Esophagus squamous epithelium (tissue), 5 donors: ENCODE data around the gene INPP4B. TPM values are rescaled to one million over a fixed set of nuclear protein-coding genes. Genes with fewer than 3 reads are reported as not detected.

ENCODE experiments used
- DNase-seq: peaks from one replicate; lab custom pipeline; 2025; lab: John Stamatoyannopoulos, UW
- H3K27ac ChIP-seq, 4 donors: fragments of 200-600 bp; sonication (generic); one replicate each; pipeline ENCODE4 v1.5.1; 2016 to 2019; ENCODE audit warnings: mild to moderate bottlenecking in 1 of 4
- H3K27me3 ChIP-seq, 4 donors: fragments of 200-600 bp; sonication (generic); 1 replicate in 3 of 4; 2 replicates in 1 of 4; pipeline versions ENCODE4 v1.5.1 to v1.6.0; 2017 to 2021; ENCODE audit warnings: antibody characterized with exemption in 1 of 4
- H3K36me3 ChIP-seq, 3 donors: fragments of 200-600 bp; sonication (generic); one replicate each; pipeline ENCODE4 v1.5.1; 2016 to 2019
- H3K4me1 ChIP-seq, 3 donors: fragments of 200-600 bp; sonication (generic); one replicate each; pipeline ENCODE4 v1.5.1; 2017 to 2019
- H3K4me3 ChIP-seq, 4 donors: fragments of 200-600 bp; sonication (generic); 1 replicate in 3 of 4; 2 replicates in 1 of 4; pipeline ENCODE4 v1.5.1; 2016 to 2019; ENCODE audit warnings: mild to moderate bottlenecking in 2 of 4, moderate library complexity in 1 of 4
- H3K9me3 ChIP-seq, 3 donors: fragments of 200-600 bp; sonication (generic); one replicate each; pipeline ENCODE4 v1.5.1; 2016 to 2019
- POLR2A ChIP-seq, 4 donors: fragments of 450-650 bp; IDR thresholded peaks; one replicate each; pipeline ENCODE4 v1.6.1; 2017; ENCODE audit warnings: antibody characterized with exemption in 4 of 4, mild to moderate bottlenecking in 4 of 4, moderate library complexity in 3 of 4
- WGBS, 2 donors: methylation state at CpG; one replicate each; pipeline ENCODE4 v1.1.5; 2018; 5-methylcytosine and 5-hydroxymethylcytosine counted together
- intact Hi-C: fragments of 100-400 bp; cut with DNase I; formaldehyde crosslinking; loops from one replicate; pipeline ENCODE4 v1.15.0; 2022
- total RNA-seq, 4 donors: library from RNA; depleted of rRNA; stranded (reverse); fragments of >200 nt; gene quantifications; one replicate each; pipeline ENCODE4 v1.1.0, GENCODE V29; 2016
- TF ChIP-seq, protein P1 (sequence below), 6 experiments: fragments of 450-650 bp in 4 of 6; fragments of 200-600 bp in 2 of 6; sonication (generic) in 2 of 6; IDR thresholded peaks; one replicate each; pipeline ENCODE4 v1.5.1; 2016 to 2019; ENCODE audit warnings: antibody characterized with exemption in 6 of 6, mild to moderate bottlenecking in 4 of 6, moderate library complexity in 4 of 6
- donor health status: DM: yes; HTN: yes; CAD: no.

INPP4B gene
- total RNA-seq, 4 donors from 2014 or later = 14.3 to 49.7 (median 21.3) TPM

- H3K27ac ChIP-seq = no peak overlapping the region
- H3K4me1 ChIP-seq = no peaks in the 10 kb centered on the region
- 90 to 92% methylated on average over 2 of the region's 2 CpGs for WGBS, 2 donors
- H3K9me3 ChIP-seq = no peaks in the 10 kb centered on the region
- TF ChIP-seq, protein P1, sequence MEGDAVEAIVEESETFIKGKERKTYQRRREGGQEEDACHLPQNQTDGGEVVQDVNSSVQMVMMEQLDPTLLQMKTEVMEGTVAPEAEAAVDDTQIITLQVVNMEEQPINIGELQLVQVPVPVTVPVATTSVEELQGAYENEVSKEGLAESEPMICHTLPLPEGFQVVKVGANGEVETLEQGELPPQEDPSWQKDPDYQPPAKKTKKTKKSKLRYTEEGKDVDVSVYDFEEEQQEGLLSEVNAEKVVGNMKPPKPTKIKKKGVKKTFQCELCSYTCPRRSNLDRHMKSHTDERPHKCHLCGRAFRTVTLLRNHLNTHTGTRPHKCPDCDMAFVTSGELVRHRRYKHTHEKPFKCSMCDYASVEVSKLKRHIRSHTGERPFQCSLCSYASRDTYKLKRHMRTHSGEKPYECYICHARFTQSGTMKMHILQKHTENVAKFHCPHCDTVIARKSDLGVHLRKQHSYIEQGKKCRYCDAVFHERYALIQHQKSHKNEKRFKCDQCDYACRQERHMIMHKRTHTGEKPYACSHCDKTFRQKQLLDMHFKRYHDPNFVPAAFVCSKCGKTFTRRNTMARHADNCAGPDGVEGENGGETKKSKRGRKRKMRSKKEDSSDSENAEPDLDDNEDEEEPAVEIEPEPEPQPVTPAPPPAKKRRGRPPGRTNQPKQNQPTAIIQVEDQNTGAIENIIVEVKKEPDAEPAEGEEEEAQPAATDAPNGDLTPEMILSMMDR (IDR thresholded peaks at IDR 0.05) = no peak
- TF ChIP-seq POLR2A (IDR thresholded peaks at IDR 0.05) = no peak
- H3K27me3 ChIP-seq = no peaks in the 10 kb centered on the region
- no peak for DNase-seq
- H3K4me3 ChIP-seq = no peak overlapping the region
- intact Hi-C loops = no loop called here
- H3K36me3 ChIP-seq = no peaks in the 10 kb centered on the region
Observed at GRCh38 chr4:142065086-142065647, 780.9 kb downstream of the INPP4B start.

GRCh38 chr4:142064181-142064580 is 781.9 kb downstream of the INPP4B start:
- 80 to 88% methylated on average over 1 of the region's 1 CpG for WGBS, 2 donors

GRCh38 chr4:142045996-142046395 is 800.1 kb downstream of the INPP4B start:
- Histone ChIP-seq H3K9me3 (no peaks in the 10 kb centered on the region), H3K27ac (no peak overlapping the region), H3K36me3 (no peaks in the 10 kb centered on the region), H3K27me3 (no peaks in the 10 kb centered on the region), H3K4me1 (no peaks in the 10 kb centered on the region), H3K4me3 (no peak overlapping the region)
- no peak for TF ChIP-seq POLR2A (IDR thresholded peaks at IDR 0.05)
- TF ChIP-seq, protein P1 (IDR thresholded peaks at IDR 0.05) = no peak
- intact Hi-C loops = no loop called here
- DNase-seq = no peak
- 51 to 73% methylated on average over 2 of the region's 2 CpGs for WGBS, 2 donors

More at GRCh38 chr4:142064181-142064580, 781.9 kb downstream of the INPP4B start:
- H3K27me3 ChIP-seq = no peaks in the 10 kb centered on the region
- TF ChIP-seq, protein P1 (IDR thresholded peaks at IDR 0.05) = no peak
- TF ChIP-seq POLR2A (IDR thresholded peaks at IDR 0.05) = no peak
- H3K27ac ChIP-seq = no peak overlapping the region
- no peaks in the 10 kb centered on the region for H3K36me3 ChIP-seq
- no peaks in the 10 kb centered on the region for H3K4me1 ChIP-seq
- intact Hi-C loops = no loop called here
- no peaks in the 10 kb centered on the region for H3K9me3 ChIP-seq
- H3K4me3 ChIP-seq = no peak overlapping the region
- DNase-seq = no peak

GRCh38 chr4:142044271-142044670 is 801.8 kb downstream of the INPP4B start:
- Histone ChIP-seq H3K36me3 (no peaks in the 10 kb centered on the region), H3K27me3 (no peaks in the 10 kb centered on the region), H3K27ac (no peak overlapping the region), H3K4me1 (no peaks in the 10 kb centered on the region), H3K4me3 (no peak overlapping the region), H3K9me3 (no peaks in the 10 kb centered on the region)
- intact Hi-C loops = no loop called here
- TF ChIP-seq POLR2A (IDR thresholded peaks at IDR 0.05) = no peak
- TF ChIP-seq, protein P1 (IDR thresholded peaks at IDR 0.05) = no peak
- WGBS, 2 donors = 44 to 64% methylated on average over 3 of the region's 3 CpGs
- no peak for DNase-seq

- Histone ChIP-seq H3K36me3 (no peaks in the 10 kb centered on the region), H3K4me3 (no peak overlapping the region), H3K4me1 (no peaks in the 10 kb centered on the region), H3K9me3 (no peaks in the 10 kb centered on the region), H3K27me3 (no peaks in the 10 kb centered on the region), H3K27ac (no peak overlapping the region)
- DNase-seq = no peak
- TF ChIP-seq, protein P1 (IDR thresholded peaks at IDR 0.05) = no peak
- TF ChIP-seq POLR2A (IDR thresholded peaks at IDR 0.05) = no peak
- intact Hi-C loops = no loop called here
Observed at GRCh38 chr4:142043509-142043908, 802.6 kb downstream of the INPP4B start.
